22Rv1 (cell line): ENCODE results near the gene VARS1.

Experiments
- ZFX ChIP-seq: fragments of 450-650 bp; IDR thresholded peaks from 2 replicates; pipeline ENCODE4 v1.6.1; 2017; ENCODE audit warnings: antibody characterized with exemption, borderline replicate concordance
- TF ChIP-seq, protein P1 (sequence below): fragments of 450-650 bp; IDR thresholded peaks from 2 replicates; pipeline ENCODE4 v1.5.1; 2017; ENCODE audit warnings: mild to moderate bottlenecking

DNA sequence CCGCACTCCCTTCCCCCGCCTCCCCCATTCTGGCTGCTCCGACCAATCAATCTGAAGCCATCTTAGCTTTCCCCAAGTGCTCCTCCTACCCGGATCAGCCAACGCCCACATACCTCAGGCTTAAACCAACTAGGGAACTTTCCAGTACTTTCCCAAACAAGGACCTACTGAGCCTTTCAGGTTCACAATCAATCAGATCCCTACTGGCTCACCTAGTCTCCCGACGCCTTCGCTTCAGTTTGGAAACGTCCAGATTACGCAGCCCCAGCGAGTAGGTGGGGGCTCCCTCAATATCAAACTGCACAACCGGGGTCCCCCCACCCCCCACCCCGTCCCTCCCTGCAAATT is 19.1 kb upstream of the VARS1 start:
- TF ChIP-seq, protein P1, sequence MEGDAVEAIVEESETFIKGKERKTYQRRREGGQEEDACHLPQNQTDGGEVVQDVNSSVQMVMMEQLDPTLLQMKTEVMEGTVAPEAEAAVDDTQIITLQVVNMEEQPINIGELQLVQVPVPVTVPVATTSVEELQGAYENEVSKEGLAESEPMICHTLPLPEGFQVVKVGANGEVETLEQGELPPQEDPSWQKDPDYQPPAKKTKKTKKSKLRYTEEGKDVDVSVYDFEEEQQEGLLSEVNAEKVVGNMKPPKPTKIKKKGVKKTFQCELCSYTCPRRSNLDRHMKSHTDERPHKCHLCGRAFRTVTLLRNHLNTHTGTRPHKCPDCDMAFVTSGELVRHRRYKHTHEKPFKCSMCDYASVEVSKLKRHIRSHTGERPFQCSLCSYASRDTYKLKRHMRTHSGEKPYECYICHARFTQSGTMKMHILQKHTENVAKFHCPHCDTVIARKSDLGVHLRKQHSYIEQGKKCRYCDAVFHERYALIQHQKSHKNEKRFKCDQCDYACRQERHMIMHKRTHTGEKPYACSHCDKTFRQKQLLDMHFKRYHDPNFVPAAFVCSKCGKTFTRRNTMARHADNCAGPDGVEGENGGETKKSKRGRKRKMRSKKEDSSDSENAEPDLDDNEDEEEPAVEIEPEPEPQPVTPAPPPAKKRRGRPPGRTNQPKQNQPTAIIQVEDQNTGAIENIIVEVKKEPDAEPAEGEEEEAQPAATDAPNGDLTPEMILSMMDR: no peak
- TF ChIP-seq ZFX: no peak
